Activated T-cell treated with anti-CD3 and anti-CD28 coated beads, Interleukin-2, amount 50 U/mL, for 4 hours (primary cell): ENCODE measurements around the gene BBS9. TPM values are rescaled to one million over a fixed set of nuclear protein-coding genes. Genes with fewer than 3 reads are reported as not detected.

Experiments
- ATAC-seq, 2 donors: fragments of 200-7000 bp; cut with Tn5 transposase; one replicate each; pipeline ENCODE4 v1.10.0; 2021
- DNase-seq: peaks from one replicate; pipeline ENCODE4 v3.0.0-alpha.2; 2020
- H3K27me3 Mint-ChIP-seq: one replicate; pipeline ENCODE4 v1.8.0; 2021; ENCODE audit warnings: low read depth, mixed read lengths
- H3K36me3 Mint-ChIP-seq: one replicate; pipeline ENCODE4 v1.8.0; 2022; ENCODE audit warnings: mixed read lengths; ENCODE audit not compliant: insufficient read depth
- H3K4me1 Mint-ChIP-seq: one replicate; pipeline ENCODE4 v1.8.0; 2021; ENCODE audit warnings: low read depth, mixed read lengths
- H3K4me3 Mint-ChIP-seq: one replicate; pipeline ENCODE4 v1.8.0; 2021; ENCODE audit warnings: mild to moderate bottlenecking, moderate library complexity, mixed read lengths
- H3K9me3 Mint-ChIP-seq: one replicate; pipeline ENCODE4 v1.8.0; 2021; ENCODE audit warnings: mixed read lengths
- total RNA-seq, 3 donors: library from RNA; stranded (reverse); gene quantifications; one replicate each; pipeline ENCODE4 v1.2.1, GENCODE V29; 2021

Gene BBS9
- total RNA-seq, 3 donors from 2014 or later: 4.1 to 5.0 (median 4.5) TPM

DNA sequence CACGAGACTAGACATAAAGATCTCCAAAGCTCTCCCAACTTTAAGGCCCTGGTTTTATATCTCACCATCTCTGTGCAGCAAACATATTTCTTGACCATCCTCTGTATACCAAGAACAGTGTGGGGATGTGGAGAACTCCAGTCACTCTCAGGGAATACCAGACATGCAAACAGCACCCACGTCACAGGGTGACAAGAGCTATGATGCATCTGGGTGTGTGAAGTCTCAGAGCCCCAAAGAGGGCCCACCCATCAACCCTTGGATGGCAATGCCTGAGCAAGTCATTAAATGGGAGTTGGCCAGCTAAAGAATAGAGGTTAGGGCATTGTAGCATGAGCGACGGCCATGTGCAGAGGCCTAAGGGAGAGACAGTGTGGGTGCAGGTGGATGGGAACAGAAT is 402.5 kb downstream of the BBS9 start:
- no peaks in the 10 kb centered on the region for H3K9me3 Mint-ChIP-seq
- H3K4me1 Mint-ChIP-seq: no peaks in the 10 kb centered on the region
- H3K4me3 Mint-ChIP-seq: no peak overlapping the region
- H3K27me3 Mint-ChIP-seq: no peaks in the 10 kb centered on the region
- no peak for ATAC-seq
- H3K36me3 Mint-ChIP-seq: peaks cover 33% of the 10 kb centered on the region
- no peak for DNase-seq

GRCh38 chr7:33534833-33535232 is 405.5 kb downstream of the BBS9 start:
- DNase-seq: no peak
- Mint-ChIP-seq H3K4me3 (no peak overlapping the region), H3K9me3 (peaks cover 21% of the 10 kb centered on the region), H3K36me3 (peaks cover 59% of the 10 kb centered on the region), H3K27me3 (no peaks in the 10 kb centered on the region), H3K4me1 (no peaks in the 10 kb centered on the region)
- ATAC-seq: no peak

GRCh38 chr7:33535989-33536388 is 406.6 kb downstream of the BBS9 start:
- H3K9me3 Mint-ChIP-seq: peaks cover 25% of the 10 kb centered on the region
- ATAC-seq (no peak), DNase-seq (no peak)
- H3K4me1 Mint-ChIP-seq: no peaks in the 10 kb centered on the region
- no peaks in the 10 kb centered on the region for H3K27me3 Mint-ChIP-seq
- H3K4me3 Mint-ChIP-seq: no peak overlapping the region
- H3K36me3 Mint-ChIP-seq: peaks cover 66% of the 10 kb centered on the region

DNA sequence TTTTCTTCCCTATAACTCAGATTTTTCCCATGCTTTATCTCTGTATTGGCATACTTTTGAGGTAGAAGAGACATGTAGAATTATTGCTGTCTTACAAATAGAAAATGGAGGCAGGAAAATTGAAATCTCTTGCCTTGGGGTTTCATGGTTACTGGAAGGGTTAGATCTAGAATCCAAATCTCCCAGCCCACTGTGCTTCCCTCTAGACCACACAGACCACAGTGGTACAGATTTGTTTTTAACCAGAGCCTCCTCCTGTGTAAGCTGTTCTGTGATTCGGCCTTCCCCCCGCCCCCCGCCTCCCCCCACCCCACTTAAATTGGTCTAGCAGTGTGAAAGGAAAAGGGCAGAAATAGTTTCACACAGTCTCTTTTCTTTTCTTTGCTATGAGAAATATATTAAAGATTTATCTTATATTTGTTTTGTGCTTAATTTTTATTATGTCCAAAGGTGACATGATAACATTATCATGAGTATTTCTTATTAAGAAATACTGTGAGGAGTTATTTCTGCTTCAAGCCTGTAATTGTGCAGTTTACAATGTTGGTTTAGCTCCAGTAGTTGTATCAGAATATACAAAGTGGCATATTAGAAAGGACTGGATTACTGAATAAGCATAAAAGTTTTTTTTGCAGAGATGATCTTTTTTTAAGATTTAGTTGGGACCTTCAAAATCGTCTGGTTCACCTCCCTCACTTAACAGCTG is 407.2 kb downstream of the BBS9 start:
- Mint-ChIP-seq H3K4me1 (no peaks in the 10 kb centered on the region), H3K36me3 (peaks cover 70% of the 10 kb centered on the region), H3K9me3 (peaks cover 26% of the 10 kb centered on the region), H3K4me3 (no peak overlapping the region), H3K27me3 (no peaks in the 10 kb centered on the region)
- no peak for DNase-seq
- no peak for ATAC-seq

DNA sequence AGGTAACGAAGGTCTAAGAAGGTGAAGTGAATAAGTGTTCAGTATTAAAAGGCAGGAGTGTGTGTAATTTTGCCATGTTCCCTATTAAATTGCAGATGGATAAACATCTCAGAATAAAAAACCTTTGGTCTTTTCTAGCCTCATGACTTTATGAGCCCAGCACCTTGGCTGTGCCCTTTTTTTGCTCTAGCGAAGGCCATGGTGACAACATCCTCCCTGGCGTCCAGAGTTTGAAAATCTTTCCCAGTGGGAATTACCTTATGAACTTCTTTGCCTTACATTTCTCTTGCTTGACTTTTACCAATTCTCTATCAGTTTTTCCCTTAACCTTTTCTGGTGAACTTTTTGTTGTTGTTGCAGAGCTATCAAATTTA is 407.7 kb downstream of the BBS9 start:
- H3K9me3 Mint-ChIP-seq: peaks cover 26% of the 10 kb centered on the region
- H3K4me1 Mint-ChIP-seq: no peaks in the 10 kb centered on the region
- no peak overlapping the region for H3K4me3 Mint-ChIP-seq
- H3K27me3 Mint-ChIP-seq: no peaks in the 10 kb centered on the region
- DNase-seq: no peak
- no peak for ATAC-seq
- peaks cover 69% of the 10 kb centered on the region for H3K36me3 Mint-ChIP-seq

GRCh38 chr7:33539198-33539597 is 409.8 kb downstream of the BBS9 start:
- peaks cover 26% of the 10 kb centered on the region for H3K9me3 Mint-ChIP-seq
- no peaks in the 10 kb centered on the region for H3K4me1 Mint-ChIP-seq
- no peaks in the 10 kb centered on the region for H3K27me3 Mint-ChIP-seq
- no peak for ATAC-seq
- DNase-seq: no peak
- H3K4me3 Mint-ChIP-seq: no peak overlapping the region
- H3K36me3 Mint-ChIP-seq: peaks cover 69% of the 10 kb centered on the region

GRCh38 chr7:33539659-33540400 is 410.5 kb downstream of the BBS9 start:
- no peak overlapping the region for H3K4me3 Mint-ChIP-seq
- peaks cover 26% of the 10 kb centered on the region for H3K9me3 Mint-ChIP-seq
- peaks cover 63% of the 10 kb centered on the region for H3K36me3 Mint-ChIP-seq
- no peak for ATAC-seq
- H3K4me1 Mint-ChIP-seq: no peaks in the 10 kb centered on the region
- no peak for DNase-seq
- H3K27me3 Mint-ChIP-seq: no peaks in the 10 kb centered on the region

GRCh38 chr7:33547880-33548279 is 418.5 kb downstream of the BBS9 start:
- ATAC-seq: no peak
- H3K36me3 Mint-ChIP-seq: peaks cover 24% of the 10 kb centered on the region
- DNase-seq: no peak
- no peaks in the 10 kb centered on the region for H3K4me1 Mint-ChIP-seq
- H3K27me3 Mint-ChIP-seq: no peaks in the 10 kb centered on the region
- H3K4me3 Mint-ChIP-seq: no peak overlapping the region
- no peaks in the 10 kb centered on the region for H3K9me3 Mint-ChIP-seq

- no peak for ATAC-seq
- Mint-ChIP-seq H3K27me3 (no peaks in the 10 kb centered on the region), H3K4me1 (no peaks in the 10 kb centered on the region), H3K9me3 (no peaks in the 10 kb centered on the region), H3K4me3 (no peak overlapping the region), H3K36me3 (peaks cover 11% of the 10 kb centered on the region)
- no peak for DNase-seq
These were observed 421.0 kb downstream of the BBS9 start for GRCh38 chr7:33550363-33550762.

GRCh38 chr7:33550979-33551378 is 421.6 kb downstream of the BBS9 start:
- no peaks in the 10 kb centered on the region for H3K4me1 Mint-ChIP-seq
- no peak overlapping the region for H3K4me3 Mint-ChIP-seq
- no peaks in the 10 kb centered on the region for H3K27me3 Mint-ChIP-seq
- DNase-seq (no peak), ATAC-seq (no peak)
- no peaks in the 10 kb centered on the region for H3K9me3 Mint-ChIP-seq
- H3K36me3 Mint-ChIP-seq: peaks cover 10% of the 10 kb centered on the region

DNA sequence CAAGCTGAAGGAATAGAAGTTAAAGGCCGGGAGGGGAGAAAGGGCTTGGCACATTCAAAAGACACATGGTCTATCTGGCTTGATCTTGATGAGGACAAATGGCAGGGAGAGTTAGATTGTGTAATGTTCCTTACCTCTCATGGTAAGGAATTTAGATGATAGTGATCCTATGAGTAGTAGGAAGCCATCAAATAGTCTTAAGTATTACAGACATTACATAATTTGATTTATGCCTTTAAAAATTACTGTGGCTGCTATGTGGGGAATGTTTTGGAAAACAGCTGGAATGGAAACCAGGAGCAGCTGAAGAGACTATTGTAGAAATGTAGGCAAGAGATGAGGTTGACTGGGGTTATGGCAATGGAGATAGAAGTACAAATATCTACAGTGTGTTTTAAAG is 424.7 kb downstream of the BBS9 start:
- DNase-seq (no peak), ATAC-seq (no peak)
- H3K27me3 Mint-ChIP-seq: no peaks in the 10 kb centered on the region
- H3K4me1 Mint-ChIP-seq: no peaks in the 10 kb centered on the region
- H3K4me3 Mint-ChIP-seq: no peak overlapping the region
- peaks cover 3% of the 10 kb centered on the region for H3K36me3 Mint-ChIP-seq
- no peaks in the 10 kb centered on the region for H3K9me3 Mint-ChIP-seq

GRCh38 chr7:33554576-33554975 is 425.2 kb downstream of the BBS9 start:
- Mint-ChIP-seq H3K36me3 (peaks cover 3% of the 10 kb centered on the region), H3K4me3 (no peak overlapping the region), H3K27me3 (no peaks in the 10 kb centered on the region), H3K4me1 (no peaks in the 10 kb centered on the region), H3K9me3 (no peaks in the 10 kb centered on the region)
- ATAC-seq: no peak
- no peak for DNase-seq

- ATAC-seq (no peak), DNase-seq (no peak)
- H3K9me3 Mint-ChIP-seq: no peaks in the 10 kb centered on the region
- no peaks in the 10 kb centered on the region for H3K4me1 Mint-ChIP-seq
- peaks cover 3% of the 10 kb centered on the region for H3K36me3 Mint-ChIP-seq
- H3K4me3 Mint-ChIP-seq: no peak overlapping the region
- H3K27me3 Mint-ChIP-seq: no peaks in the 10 kb centered on the region
These were observed 427.1 kb downstream of the BBS9 start for GRCh38 chr7:33556472-33556871.

DNA sequence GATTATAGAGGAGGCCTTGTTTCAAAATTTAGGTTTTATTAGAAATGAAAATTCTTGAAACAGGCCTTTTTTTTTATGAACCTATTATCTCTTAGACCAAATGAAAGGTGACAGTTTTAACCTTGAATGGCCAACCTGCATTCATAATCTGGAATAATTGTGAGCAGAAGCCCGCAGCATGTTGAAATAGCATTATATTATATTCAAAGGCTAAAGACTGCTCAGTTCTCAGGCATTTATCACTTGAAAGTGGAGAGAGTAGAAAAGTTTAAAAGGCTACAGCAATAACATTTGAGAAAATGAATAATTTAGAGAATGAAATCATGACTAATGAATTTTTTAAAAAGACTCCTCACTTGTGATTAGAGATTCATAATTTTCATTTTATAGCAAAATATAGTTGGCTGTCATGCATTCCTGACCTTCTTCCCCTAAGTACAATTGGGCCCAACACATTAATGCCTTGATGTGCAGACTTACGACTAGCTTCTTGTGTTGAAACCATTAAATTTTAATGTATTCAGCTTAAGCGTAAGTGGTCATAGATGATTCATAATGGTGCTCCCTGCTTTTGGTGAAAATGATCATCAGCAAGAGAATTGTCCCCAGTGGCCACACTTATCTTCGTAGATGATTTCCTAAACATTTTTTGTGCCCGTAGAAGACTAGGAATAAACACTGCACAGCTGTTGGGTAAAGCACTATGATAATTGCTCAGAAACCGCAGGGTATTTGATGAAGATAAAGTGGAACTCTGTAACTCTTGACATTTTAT is 429.4 kb downstream of the BBS9 start:
- Mint-ChIP-seq H3K27me3 (no peaks in the 10 kb centered on the region), H3K9me3 (no peaks in the 10 kb centered on the region), H3K4me3 (no peak overlapping the region), H3K36me3 (peaks cover 3% of the 10 kb centered on the region), H3K4me1 (no peaks in the 10 kb centered on the region)
- no peak for ATAC-seq
- no peak for DNase-seq

- Mint-ChIP-seq H3K4me3 (no peak overlapping the region), H3K27me3 (no peaks in the 10 kb centered on the region), H3K4me1 (no peaks in the 10 kb centered on the region), H3K9me3 (no peaks in the 10 kb centered on the region), H3K36me3 (peaks cover 3% of the 10 kb centered on the region)
- ATAC-seq (no peak), DNase-seq (no peak)
These were observed 430.0 kb downstream of the BBS9 start for GRCh38 chr7:33559324-33559710.
